GM23338 (cell line): Measurements from ENCODE around the gene CERS1.
A peak's percentile ranks its signal among the peaks of the same experiment; 100 is the strongest.

ENCODE experiments used
- EZH2 ChIP-seq: fragments of 200-600 bp; sonication (generic); IDR thresholded peaks from one replicate; pipeline ENCODE4 v1.8.0; 2017; ENCODE audit warnings: antibody characterized with exemption, mild to moderate bottlenecking, low read depth; ENCODE audit not compliant: unreplicated experiment
- TF ChIP-seq, protein P1 (sequence below), 2 experiments: fragments of 200-600 bp in 1 of 2; sonication (generic) in 1 of 2; conservative IDR thresholded peaks; 2 replicates each; pipeline versions ENCODE4 v1.5.1 to v1.6.1; 2016 to 2017; ENCODE audit warnings: antibody characterized with exemption in 2 of 2, low read depth in 2 of 2, mild to moderate bottlenecking in 2 of 2, moderate library complexity in 1 of 2

DNA sequence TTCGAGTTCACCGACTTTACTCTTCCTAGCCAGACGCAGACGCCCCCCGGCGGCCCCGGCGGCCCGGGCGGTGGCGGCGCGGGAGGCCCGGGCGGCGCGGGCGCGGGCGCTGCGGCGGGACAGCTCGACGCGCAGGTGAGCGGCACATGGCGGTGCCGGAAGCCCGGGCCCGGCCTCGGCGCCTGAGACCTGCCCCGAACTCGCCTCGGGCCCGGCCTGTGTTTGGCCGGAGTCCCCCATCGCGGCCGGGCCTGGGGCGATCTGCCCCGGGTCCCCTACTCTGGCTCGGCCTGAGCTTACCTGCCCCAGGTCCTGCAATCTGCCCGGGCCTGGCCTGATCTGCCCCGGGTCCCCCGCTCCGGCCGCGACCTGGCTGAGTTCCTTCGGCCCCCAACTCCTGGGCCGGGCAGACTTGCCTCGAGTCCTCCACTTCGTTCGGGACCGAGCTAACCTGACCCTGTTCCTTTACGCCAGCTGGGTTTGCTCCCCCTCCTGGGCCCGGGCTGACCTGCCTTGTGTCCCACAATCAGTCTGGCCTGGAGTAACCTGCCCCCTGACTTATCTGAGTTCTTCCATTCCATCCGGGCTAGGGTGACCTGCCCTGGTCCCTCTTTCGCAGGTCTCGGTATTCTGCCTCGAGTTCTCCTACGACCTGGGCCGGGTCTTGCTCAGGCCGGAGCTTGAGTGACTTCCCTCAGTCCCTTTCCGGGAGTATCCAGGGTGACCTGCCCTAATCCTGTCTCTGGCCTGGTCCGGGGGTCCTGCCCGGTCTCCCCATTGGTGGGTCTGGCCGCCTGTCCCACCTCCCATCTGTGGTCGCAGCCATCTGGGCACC is 63.4 kb downstream of the CERS1 start:
- TF ChIP-seq, protein P1, sequence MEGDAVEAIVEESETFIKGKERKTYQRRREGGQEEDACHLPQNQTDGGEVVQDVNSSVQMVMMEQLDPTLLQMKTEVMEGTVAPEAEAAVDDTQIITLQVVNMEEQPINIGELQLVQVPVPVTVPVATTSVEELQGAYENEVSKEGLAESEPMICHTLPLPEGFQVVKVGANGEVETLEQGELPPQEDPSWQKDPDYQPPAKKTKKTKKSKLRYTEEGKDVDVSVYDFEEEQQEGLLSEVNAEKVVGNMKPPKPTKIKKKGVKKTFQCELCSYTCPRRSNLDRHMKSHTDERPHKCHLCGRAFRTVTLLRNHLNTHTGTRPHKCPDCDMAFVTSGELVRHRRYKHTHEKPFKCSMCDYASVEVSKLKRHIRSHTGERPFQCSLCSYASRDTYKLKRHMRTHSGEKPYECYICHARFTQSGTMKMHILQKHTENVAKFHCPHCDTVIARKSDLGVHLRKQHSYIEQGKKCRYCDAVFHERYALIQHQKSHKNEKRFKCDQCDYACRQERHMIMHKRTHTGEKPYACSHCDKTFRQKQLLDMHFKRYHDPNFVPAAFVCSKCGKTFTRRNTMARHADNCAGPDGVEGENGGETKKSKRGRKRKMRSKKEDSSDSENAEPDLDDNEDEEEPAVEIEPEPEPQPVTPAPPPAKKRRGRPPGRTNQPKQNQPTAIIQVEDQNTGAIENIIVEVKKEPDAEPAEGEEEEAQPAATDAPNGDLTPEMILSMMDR (conservative IDR thresholded peaks at IDR 0.05; ENCODE audit: low read depth in 2 of 2) = peak; percentile 29 to 36; a peak in 3 of 4 replicates
- no peak for TF ChIP-seq EZH2
